ENCODE measurements around the gene BSCL2. TPM values are rescaled to one million over a fixed set of nuclear protein-coding genes. Genes with fewer than 3 reads are reported as not detected.
A peak's percentile ranks its signal among the peaks of the same experiment; 100 is the strongest.

The BSCL2 gene
- total RNA-seq, 1 experiment from 2014 or later: 97.2 TPM

DNA sequence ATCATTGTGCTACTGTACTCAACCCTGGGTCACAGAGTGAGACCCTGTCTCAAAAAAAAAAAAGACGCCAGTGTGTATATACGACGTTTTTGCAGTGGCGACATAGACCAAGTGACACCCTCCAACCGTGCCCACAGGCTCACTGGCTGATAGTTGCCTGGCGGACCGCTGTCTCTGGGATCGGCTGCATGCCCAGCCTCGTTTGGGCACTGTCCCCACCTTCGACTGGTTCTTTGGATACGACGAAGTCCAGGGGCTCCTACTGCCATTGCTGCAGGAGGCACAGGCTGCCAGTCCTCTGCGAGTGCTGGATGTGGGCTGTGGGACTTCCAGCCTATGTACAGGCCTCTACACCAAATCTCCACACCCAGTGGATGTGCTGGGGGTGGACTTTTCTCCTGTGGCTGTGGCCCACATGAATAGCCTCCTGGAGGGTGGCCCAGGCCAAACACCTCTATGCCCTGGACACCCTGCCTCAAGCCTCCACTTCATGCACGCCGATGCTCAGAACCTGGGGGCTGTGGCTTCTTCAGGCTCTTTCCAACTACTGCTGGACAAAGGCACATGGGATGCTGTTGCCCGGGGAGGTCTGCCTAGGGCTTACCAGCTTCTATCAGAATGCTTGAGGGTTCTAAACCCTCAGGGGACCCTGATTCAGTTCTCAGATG lies 40.8 kb downstream of the BSCL2 start (continued):
- TF ChIP-seq, protein P1, sequence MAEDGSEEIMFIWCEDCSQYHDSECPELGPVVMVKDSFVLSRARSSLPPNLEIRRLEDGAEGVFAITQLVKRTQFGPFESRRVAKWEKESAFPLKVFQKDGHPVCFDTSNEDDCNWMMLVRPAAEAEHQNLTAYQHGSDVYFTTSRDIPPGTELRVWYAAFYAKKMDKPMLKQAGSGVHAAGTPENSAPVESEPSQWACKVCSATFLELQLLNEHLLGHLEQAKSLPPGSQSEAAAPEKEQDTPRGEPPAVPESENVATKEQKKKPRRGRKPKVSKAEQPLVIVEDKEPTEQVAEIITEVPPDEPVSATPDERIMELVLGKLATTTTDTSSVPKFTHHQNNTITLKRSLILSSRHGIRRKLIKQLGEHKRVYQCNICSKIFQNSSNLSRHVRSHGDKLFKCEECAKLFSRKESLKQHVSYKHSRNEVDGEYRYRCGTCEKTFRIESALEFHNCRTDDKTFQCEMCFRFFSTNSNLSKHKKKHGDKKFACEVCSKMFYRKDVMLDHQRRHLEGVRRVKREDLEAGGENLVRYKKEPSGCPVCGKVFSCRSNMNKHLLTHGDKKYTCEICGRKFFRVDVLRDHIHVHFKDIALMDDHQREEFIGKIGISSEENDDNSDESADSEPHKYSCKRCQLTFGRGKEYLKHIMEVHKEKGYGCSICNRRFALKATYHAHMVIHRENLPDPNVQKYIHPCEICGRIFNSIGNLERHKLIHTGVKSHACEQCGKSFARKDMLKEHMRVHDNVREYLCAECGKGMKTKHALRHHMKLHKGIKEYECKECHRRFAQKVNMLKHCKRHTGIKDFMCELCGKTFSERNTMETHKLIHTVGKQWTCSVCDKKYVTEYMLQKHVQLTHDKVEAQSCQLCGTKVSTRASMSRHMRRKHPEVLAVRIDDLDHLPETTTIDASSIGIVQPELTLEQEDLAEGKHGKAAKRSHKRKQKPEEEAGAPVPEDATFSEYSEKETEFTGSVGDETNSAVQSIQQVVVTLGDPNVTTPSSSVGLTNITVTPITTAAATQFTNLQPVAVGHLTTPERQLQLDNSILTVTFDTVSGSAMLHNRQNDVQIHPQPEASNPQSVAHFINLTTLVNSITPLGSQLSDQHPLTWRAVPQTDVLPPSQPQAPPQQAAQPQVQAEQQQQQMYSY (CRISPR knock-in tag; IDR thresholded peaks at IDR 0.05): no peak
- peak; percentile 20; the same call in 1 of the 2 replicates for TF ChIP-seq ZNF416 (CRISPR knock-in tag; IDR thresholded peaks at IDR 0.05)
- TF ChIP-seq EMX1 (CRISPR knock-in tag; IDR thresholded peaks at IDR 0.05): peak; percentile 85; the same call in 1 of the 2 replicates
- TF ChIP-seq, protein P2, sequence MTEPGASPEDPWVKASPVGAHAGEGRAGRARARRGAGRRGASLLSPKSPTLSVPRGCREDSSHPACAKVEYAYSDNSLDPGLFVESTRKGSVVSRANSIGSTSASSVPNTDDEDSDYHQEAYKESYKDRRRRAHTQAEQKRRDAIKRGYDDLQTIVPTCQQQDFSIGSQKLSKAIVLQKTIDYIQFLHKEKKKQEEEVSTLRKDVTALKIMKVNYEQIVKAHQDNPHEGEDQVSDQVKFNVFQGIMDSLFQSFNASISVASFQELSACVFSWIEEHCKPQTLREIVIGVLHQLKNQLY (CRISPR knock-in tag; IDR thresholded peaks at IDR 0.05): 0 out of 2 replicates have a peak, but pooled peaks have one; percentile 12

DNA sequence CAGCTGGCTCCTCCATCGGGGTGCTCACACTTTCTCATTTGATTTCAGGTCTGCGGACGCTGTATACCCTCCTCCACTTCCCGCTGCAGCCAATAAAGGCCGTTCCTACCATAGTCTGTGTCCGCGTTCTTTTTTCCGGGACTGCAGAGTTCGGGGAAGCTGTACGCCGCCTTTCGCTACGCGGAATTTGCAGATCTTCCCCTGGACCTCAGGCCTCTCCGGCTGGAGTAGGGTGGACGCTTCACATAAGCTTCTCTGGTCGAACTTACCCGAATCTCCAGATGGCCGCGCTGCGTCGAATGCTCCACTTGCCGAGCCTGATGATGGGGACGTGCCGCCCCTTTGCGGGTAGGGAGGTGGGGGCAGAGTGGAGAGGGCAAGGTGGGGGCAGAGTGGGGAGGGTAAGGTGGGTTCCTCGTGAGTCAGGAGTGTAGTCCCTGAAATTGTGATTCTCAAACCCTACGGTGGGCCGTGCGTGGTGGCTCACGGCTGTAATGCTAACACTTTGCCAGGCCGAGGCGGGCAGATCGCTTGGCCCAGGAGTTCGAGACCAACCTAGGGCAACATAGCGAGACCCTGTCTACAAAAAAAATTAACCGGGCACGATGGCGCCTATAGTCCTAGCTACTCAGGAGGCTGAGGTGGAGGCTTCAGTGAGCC lies 41.5 kb downstream of the BSCL2 start:
- ChIA-PET POLR2A (interaction anchor here (0.5 to 3.2 kb wide), 34 partner anchors 9 to 417 kb away, joined by 3 to 42 read pairs (median 7); partner anchors contain the start of genes B3GAT3, BSCL2, EEF1G and GANAB), CTCF (interaction anchor here (0.6 to 2.2 kb wide), 15 partner anchors 11 to 325 kb away, joined by 3 to 10 read pairs (median 5); partner anchors contain the start of genes EML3, GANAB, INTS5 and TAF6L)
- H3K4me3 Mint-ChIP-seq: peak overlapping the region; percentile 97
- peaks cover 20% of the 10 kb centered on the region for H3K4me1 Mint-ChIP-seq
- DNase-seq (ENCODE audit: low spot score) (peak; percentile 31), ATAC-seq (no peak)
- no peaks in the 10 kb centered on the region for H3K27me3 Mint-ChIP-seq (ENCODE audit: low read depth)
- peak overlapping the region; percentile 95 for H3K27ac Mint-ChIP-seq
- no peaks in the 10 kb centered on the region for H3K9me3 Mint-ChIP-seq
- H3K36me3 Mint-ChIP-seq: peaks cover 30% of the 10 kb centered on the region
- TF ChIP-seq GABPB1 (CRISPR knock-in tag; IDR thresholded peaks at IDR 0.05) (no peak), ESRRA (CRISPR knock-in tag; IDR thresholded peaks at IDR 0.05; ENCODE audit: borderline replicate concordance) (no peak), ERG (CRISPR knock-in tag; IDR thresholded peaks at IDR 0.05) (peak; percentile 60; the same call in 1 of the 2 replicates), KAT7 (CRISPR knock-in tag; IDR thresholded peaks at IDR 0.05; ENCODE audit: borderline replicate concordance) (no peak), USF1 (CRISPR knock-in tag; IDR thresholded peaks at IDR 0.05) (no peak), NFE2L1 (CRISPR knock-in tag; IDR thresholded peaks at IDR 0.05) (no peak), MYBL2 (CRISPR knock-in tag; IDR thresholded peaks at IDR 0.05) (no peak), ZNF263 (CRISPR knock-in tag; IDR thresholded peaks at IDR 0.05; ENCODE audit: low read depth) (no peak), ZNF219 (CRISPR knock-in tag; IDR thresholded peaks at IDR 0.05; ENCODE audit: borderline replicate concordance) (no peak), NFATC4 (CRISPR knock-in tag; IDR thresholded peaks at IDR 0.05) (no peak; the same call in 1 of the 2 replicates), ATF1 (CRISPR knock-in tag; IDR thresholded peaks at IDR 0.05) (no peak), ZNF317 (CRISPR knock-in tag; IDR thresholded peaks at IDR 0.05; ENCODE audit: borderline replicate concordance, low read depth) (no peak), ZNF396 (CRISPR knock-in tag; IDR thresholded peaks at IDR 0.05; ENCODE audit: borderline replicate concordance) (no peak), CBFB (CRISPR knock-in tag; IDR thresholded peaks at IDR 0.05; ENCODE audit: low read depth) (no peak), GRHL2 (CRISPR knock-in tag; IDR thresholded peaks at IDR 0.05; ENCODE audit: insufficient replicate concordance, severe bottlenecking) (no peak), ZNF416 (CRISPR knock-in tag; IDR thresholded peaks at IDR 0.05) (peak; percentile 43; the same call in 1 of the 2 replicates), CREM (CRISPR knock-in tag; IDR thresholded peaks at IDR 0.05) (no peak), RORB (CRISPR knock-in tag; IDR thresholded peaks at IDR 0.05) (no peak), FOXP1 (CRISPR knock-in tag; IDR thresholded peaks at IDR 0.05; ENCODE audit: borderline replicate concordance) (no peak), SMAD3 (CRISPR knock-in tag; IDR thresholded peaks at IDR 0.05; ENCODE audit: borderline replicate concordance) (no peak), NR1H2 (CRISPR knock-in tag; IDR thresholded peaks at IDR 0.05) (no peak), CDX4 (CRISPR knock-in tag; IDR thresholded peaks at IDR 0.05; ENCODE audit: borderline replicate concordance) (no peak), HMGA2 (CRISPR knock-in tag; IDR thresholded peaks at IDR 0.05) (no peak), ZNF121 (CRISPR knock-in tag; IDR thresholded peaks at IDR 0.05) (peak; percentile 85), NR2C2 (CRISPR knock-in tag; IDR thresholded peaks at IDR 0.05) (no peak)
- TF ChIP-seq, protein P2 (CRISPR knock-in tag; IDR thresholded peaks at IDR 0.05): no peak
